CD14-positive monocyte (primary cell): Measurements from ENCODE around the gene ACAP1. TPM values are rescaled to one million over a fixed set of nuclear protein-coding genes. Genes with fewer than 3 reads are reported as not detected.

Experiments
- DNase-seq, 3 donors: peaks; one replicate each; pipeline ENCODE4 v3.0.0-alpha.2; 2011 to 2022
- H2AFZ ChIP-seq: 2 replicates; pipeline ENCODE4 v1.6.0; 2012; ENCODE audit warnings: mild to moderate bottlenecking, low read depth, low read length, inconsistent platforms; ENCODE audit not compliant: insufficient read depth, poor library complexity, severe bottlenecking
- H3K27ac ChIP-seq, 2 donors: 1 replicate in 1 of 2; 2 replicates in 1 of 2; pipeline ENCODE4 v1.5.1; 2012 to 2013; ENCODE audit warnings: low read length in 2 of 2, control low read depth in 1 of 2, inconsistent platforms in 1 of 2, low read depth in 1 of 2, mild to moderate bottlenecking in 1 of 2
- H3K27me3 ChIP-seq, 2 donors: one replicate each; pipeline versions ENCODE4 v1.6.0 to v1.6.1; 2011 to 2013; ENCODE audit warnings: low read length in 2 of 2; ENCODE audit not compliant: control insufficient read depth in 2 of 2, insufficient read depth in 2 of 2
- H3K36me3 ChIP-seq, 2 donors: replicated peaks in 1 of 2; 1 replicate in 1 of 2; 2 replicates in 1 of 2; pipeline versions ENCODE4 v1.5.1 to v1.6.1; 2012 to 2013; ENCODE audit warnings: low read length in 2 of 2, control low read depth in 1 of 2, inconsistent platforms in 1 of 2, mild to moderate bottlenecking in 1 of 2; ENCODE audit not compliant: insufficient read depth in 2 of 2, control insufficient read depth in 1 of 2
- H3K4me1 ChIP-seq, 2 donors: 1 replicate in 1 of 2; 2 replicates in 1 of 2; pipeline versions ENCODE4 v1.5.1 to v1.6.1; 2012 to 2013; ENCODE audit warnings: low read length in 2 of 2, control low read depth in 1 of 2, inconsistent platforms in 1 of 2, mild to moderate bottlenecking in 1 of 2, moderate library complexity in 1 of 2; ENCODE audit not compliant: insufficient read depth in 2 of 2, control insufficient read depth in 1 of 2
- H3K4me2 ChIP-seq: replicated peaks from 2 replicates; pipeline ENCODE3; 2012; ENCODE audit warnings: low read length, moderate library complexity, mild to moderate bottlenecking; ENCODE audit not compliant: poor library complexity, severe bottlenecking; ENCODE audit errors: extremely low read depth
- H3K4me3 ChIP-seq, 3 experiments: fragments of 200-600 bp in 1 of 3; sonication (generic) in 1 of 3; replicated peaks in 1 of 3; 1 replicate in 2 of 3; 2 replicates in 1 of 3; pipeline ENCODE4 v1.5.1; 2011 to 2013; ENCODE audit warnings: low read length in 3 of 3, mild to moderate bottlenecking in 3 of 3, control low read depth in 2 of 3, low read depth in 2 of 3, inconsistent platforms in 1 of 3, moderate library complexity in 1 of 3
- H3K79me2 ChIP-seq: 2 replicates; pipeline ENCODE4 v1.6.0; 2012; ENCODE audit warnings: mild to moderate bottlenecking, control low read depth, inconsistent platforms, low read length, moderate library complexity; ENCODE audit not compliant: insufficient read depth
- H3K9ac ChIP-seq: 2 replicates; pipeline ENCODE4 v1.6.0; 2017; ENCODE audit warnings: low read length, mild to moderate bottlenecking; ENCODE audit not compliant: insufficient read depth, poor library complexity, severe bottlenecking
- H3K9me3 ChIP-seq, 2 donors: replicated peaks in 1 of 2; 1 replicate in 1 of 2; 2 replicates in 1 of 2; pipeline versions ENCODE4 v1.5.1 to v1.6.1; 2012 to 2013; ENCODE audit warnings: low read length in 2 of 2, control low read depth in 1 of 2; ENCODE audit not compliant: control insufficient read depth in 1 of 2, insufficient read depth in 1 of 2
- H4K20me1 ChIP-seq: 2 replicates; pipeline ENCODE4 v1.6.0; 2012; ENCODE audit warnings: mild to moderate bottlenecking, low read length, control low read depth, moderate library complexity; ENCODE audit not compliant: insufficient read depth
- H3K27ac Mint-ChIP-seq, 7 donors: one replicate each; pipeline ENCODE4 v1.8.0; 2020; ENCODE audit warnings: mild to moderate bottlenecking in 7 of 7, mixed read lengths in 7 of 7, moderate library complexity in 6 of 7, inconsistent platforms in 2 of 7
- H3K27me3 Mint-ChIP-seq, 3 donors: one replicate each; pipeline ENCODE4 v1.8.0; 2021 to 2022; ENCODE audit warnings: low read depth in 3 of 3, mild to moderate bottlenecking in 3 of 3, mixed read lengths in 3 of 3, moderate library complexity in 3 of 3, inconsistent platforms in 1 of 3
- H3K36me3 Mint-ChIP-seq, 2 donors: one replicate each; pipeline ENCODE4 v1.8.0; 2020; ENCODE audit warnings: mixed read lengths in 2 of 2, inconsistent platforms in 1 of 2, mild to moderate bottlenecking in 1 of 2
- H3K4me1 Mint-ChIP-seq: one replicate; pipeline ENCODE4 v1.8.0; 2020; ENCODE audit warnings: mild to moderate bottlenecking, mixed read lengths
- H3K4me3 Mint-ChIP-seq, 2 donors: one replicate each; pipeline ENCODE4 v1.8.0; 2020; ENCODE audit warnings: mild to moderate bottlenecking in 2 of 2, mixed read lengths in 2 of 2, moderate library complexity in 1 of 2
- H3K9me3 Mint-ChIP-seq, 7 donors: one replicate each; pipeline ENCODE4 v1.8.0; 2020 to 2022; ENCODE audit warnings: mixed read lengths in 7 of 7, mild to moderate bottlenecking in 6 of 7, moderate library complexity in 6 of 7, inconsistent platforms in 2 of 7
- WGBS: methylation state at CpG from one replicate; pipeline ENCODE4 v1.1.5; 2013; ENCODE audit warnings: missing lambda C conversion rate; ENCODE audit not compliant: insufficient coverage; 5-methylcytosine and 5-hydroxymethylcytosine counted together
- intact Hi-C, 2 donors: fragments of 100-400 bp; cut with micrococcal nuclease; formaldehyde crosslinking; loops; one replicate each; pipeline versions ENCODE4 v1.15.0 to v1.15.1; 2023
- polyA plus RNA-seq, 3 donors: library from polyadenylated mRNA; depleted of rRNA in 1 of 3; unstranded in 2 of 3; stranded (reverse) in 1 of 3; fragments of 300-500 nt in 2 of 3; fragments of >200 nt in 1 of 3; fragmentation: Illumina TruSeq in 2 of 3; gene quantifications; 1 replicate in 2 of 3; 2 replicates in 1 of 3; pipeline ENCODE4 v1.2.3, GENCODE V29; 2012 to 2021
- TF ChIP-seq, protein P1 (sequence below): fragments of 200-600 bp; IDR thresholded peaks from one replicate; pipeline ENCODE4 v1.8.0; 2022; ENCODE audit warnings: antibody characterized with exemption, mild to moderate bottlenecking

The ACAP1 gene
- polyA plus RNA-seq, 3 donors, result 32.1 to 68.5 (median 40.5) TPM

DNA sequence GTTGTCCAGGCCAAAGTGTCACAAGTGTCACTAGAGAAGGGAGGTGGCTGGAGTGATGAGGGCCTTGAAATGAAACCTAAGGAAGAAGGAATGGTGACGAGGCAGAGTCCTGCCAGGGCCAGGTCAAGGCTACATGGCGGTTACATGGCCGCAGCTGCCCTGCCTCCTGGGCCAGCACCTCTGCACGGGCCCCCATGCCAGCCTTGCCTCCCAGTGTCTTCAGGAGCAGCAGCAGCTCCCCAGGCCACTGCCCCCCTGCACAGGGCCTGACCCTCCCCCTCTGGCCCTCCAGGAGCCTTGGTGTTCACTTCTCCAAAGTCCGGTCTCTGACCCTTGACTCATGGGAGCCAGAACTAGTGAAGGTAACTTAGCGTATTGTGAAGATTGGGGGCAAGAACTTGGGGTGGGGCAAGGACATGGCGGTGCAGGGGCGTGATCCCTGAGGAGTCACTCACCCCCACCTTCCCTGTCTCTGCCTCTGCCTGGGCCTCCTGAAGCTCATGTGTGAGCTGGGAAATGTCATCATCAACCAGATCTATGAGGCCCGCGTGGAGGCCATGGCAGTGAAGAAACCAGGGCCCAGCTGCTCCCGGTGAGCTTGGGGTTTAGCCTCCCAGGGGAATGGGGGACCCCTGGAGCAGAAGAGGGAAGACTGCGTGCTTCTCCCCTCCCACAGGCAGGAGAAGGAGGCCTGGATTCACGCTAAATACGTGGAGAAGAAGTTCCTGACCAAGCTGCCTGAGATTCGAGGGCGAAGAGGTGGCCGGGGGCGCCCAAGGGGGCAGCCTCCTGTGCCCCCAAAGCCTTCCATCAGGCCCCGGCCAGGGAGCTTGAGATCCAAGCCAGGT is 11.5 kb downstream of the ACAP1 start:
- H3K9ac ChIP-seq, result no peak overlapping the region
- peaks cover 40% of the 10 kb centered on the region for H4K20me1 ChIP-seq
- WGBS, result 93% methylated on average over 9 of the region's 19 CpGs
- H3K79me2 ChIP-seq, result no peaks in the 10 kb centered on the region
- Mint-ChIP-seq H3K4me1 (peaks cover 24% of the 10 kb centered on the region), H3K27me3 (no peaks in the 10 kb centered on the region), H3K4me3 (no peak overlapping the region), H3K36me3 (peaks cover 42 to 58% of the 10 kb centered on the region in 2 donors), H3K9me3 (no peaks in the 10 kb centered on the region), H3K27ac (peak overlapping the region in 1 of 7 donors; percentile 28)
- no peaks in the 10 kb centered on the region for H3K27me3 ChIP-seq
- peaks cover 21 to 31% of the 10 kb centered on the region in 2 donors for H3K4me1 ChIP-seq
- H3K36me3 ChIP-seq, result peaks cover 46 to 57% of the 10 kb centered on the region in 2 donors
- TF ChIP-seq, protein P1, sequence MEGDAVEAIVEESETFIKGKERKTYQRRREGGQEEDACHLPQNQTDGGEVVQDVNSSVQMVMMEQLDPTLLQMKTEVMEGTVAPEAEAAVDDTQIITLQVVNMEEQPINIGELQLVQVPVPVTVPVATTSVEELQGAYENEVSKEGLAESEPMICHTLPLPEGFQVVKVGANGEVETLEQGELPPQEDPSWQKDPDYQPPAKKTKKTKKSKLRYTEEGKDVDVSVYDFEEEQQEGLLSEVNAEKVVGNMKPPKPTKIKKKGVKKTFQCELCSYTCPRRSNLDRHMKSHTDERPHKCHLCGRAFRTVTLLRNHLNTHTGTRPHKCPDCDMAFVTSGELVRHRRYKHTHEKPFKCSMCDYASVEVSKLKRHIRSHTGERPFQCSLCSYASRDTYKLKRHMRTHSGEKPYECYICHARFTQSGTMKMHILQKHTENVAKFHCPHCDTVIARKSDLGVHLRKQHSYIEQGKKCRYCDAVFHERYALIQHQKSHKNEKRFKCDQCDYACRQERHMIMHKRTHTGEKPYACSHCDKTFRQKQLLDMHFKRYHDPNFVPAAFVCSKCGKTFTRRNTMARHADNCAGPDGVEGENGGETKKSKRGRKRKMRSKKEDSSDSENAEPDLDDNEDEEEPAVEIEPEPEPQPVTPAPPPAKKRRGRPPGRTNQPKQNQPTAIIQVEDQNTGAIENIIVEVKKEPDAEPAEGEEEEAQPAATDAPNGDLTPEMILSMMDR, result no peak
- no peak overlapping the region for H2AFZ ChIP-seq
- H3K9me3 ChIP-seq, result no peaks in the 10 kb centered on the region
- H3K4me3 ChIP-seq, result no peak overlapping the region
- no peak overlapping the region for H3K27ac ChIP-seq
- no peak overlapping the region for H3K4me2 ChIP-seq
- intact Hi-C loops, result no loop called here
- no peak for DNase-seq

DNA sequence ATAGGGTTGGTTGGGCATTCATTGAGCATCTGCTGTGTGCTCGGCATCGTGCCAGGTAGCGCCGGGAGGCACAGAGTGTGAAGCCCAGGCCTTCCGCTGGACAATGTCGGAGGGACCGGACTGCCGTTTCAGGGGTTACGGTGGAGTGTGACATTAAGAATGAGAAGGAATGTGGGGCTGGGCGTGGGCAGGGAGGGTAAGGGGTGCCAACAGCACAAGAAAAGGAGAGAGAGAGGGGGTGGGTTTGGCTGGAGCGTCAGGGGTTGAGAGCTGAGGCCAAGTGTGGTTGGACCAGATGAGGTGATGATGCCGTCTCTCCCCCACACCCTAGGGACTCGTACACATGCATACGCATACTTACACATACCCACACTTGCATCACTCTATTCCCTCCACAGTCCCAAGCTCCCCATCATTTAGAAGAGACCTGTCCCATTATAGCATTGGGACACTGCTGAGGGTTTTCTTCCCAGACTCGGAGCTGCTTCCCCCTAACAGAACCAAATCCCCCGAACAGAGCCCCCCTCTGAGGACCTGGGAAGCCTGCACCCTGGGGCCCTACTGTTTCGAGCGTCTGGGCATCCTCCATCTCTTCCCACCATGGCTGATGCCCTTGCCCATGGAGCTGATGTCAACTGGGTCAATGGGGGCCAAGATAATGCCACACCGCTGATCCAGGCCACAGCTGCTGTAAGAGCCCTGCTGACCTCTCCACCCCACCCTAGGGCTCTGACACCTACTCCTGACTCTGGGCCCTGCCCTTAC is 12.3 kb downstream of the ACAP1 start:
- intact Hi-C loops, result no loop called here
- H3K27me3 ChIP-seq, result no peaks in the 10 kb centered on the region
- H3K27ac ChIP-seq, result no peak overlapping the region
- H3K9me3 Mint-ChIP-seq, result no peaks in the 10 kb centered on the region
- no peaks in the 10 kb centered on the region for H3K79me2 ChIP-seq
- no peaks in the 10 kb centered on the region for H3K9me3 ChIP-seq
- peaks cover 30% of the 10 kb centered on the region for H3K4me1 Mint-ChIP-seq
- H3K27ac Mint-ChIP-seq, result peak overlapping the region in 3 of 7 donors; percentile 9 to 81 (median 53)
- no peak overlapping the region for H3K4me3 Mint-ChIP-seq
- no peaks in the 10 kb centered on the region for H3K27me3 Mint-ChIP-seq
- H2AFZ ChIP-seq, result no peak overlapping the region
- peaks cover 34 to 50% of the 10 kb centered on the region in 2 donors for H3K36me3 Mint-ChIP-seq
- peaks cover 37 to 49% of the 10 kb centered on the region in 2 donors for H3K36me3 ChIP-seq
- no peak overlapping the region for H3K4me2 ChIP-seq
- no peak overlapping the region for H3K9ac ChIP-seq
- 95% methylated on average over 9 of the region's 19 CpGs for WGBS
- peaks cover 28 to 39% of the 10 kb centered on the region in 2 donors for H3K4me1 ChIP-seq
- H3K4me3 ChIP-seq, result no peak overlapping the region
- DNase-seq, result no peak
- H4K20me1 ChIP-seq, result peaks cover 44% of the 10 kb centered on the region
- TF ChIP-seq, protein P1, result no peak
